Measurements from ENCODE around the gene ZC3H12A. TPM values are rescaled to one million over a fixed set of nuclear protein-coding genes. Genes with fewer than 3 reads are reported as not detected.

ZC3H12A gene
- total and polyA plus RNA-seq, 10 of the 15 experiments (the other 5 are each of a cell fraction or from before 2014, with no cell fraction given), result 0.35 to 30.2 (median 13.8) TPM

DNA sequence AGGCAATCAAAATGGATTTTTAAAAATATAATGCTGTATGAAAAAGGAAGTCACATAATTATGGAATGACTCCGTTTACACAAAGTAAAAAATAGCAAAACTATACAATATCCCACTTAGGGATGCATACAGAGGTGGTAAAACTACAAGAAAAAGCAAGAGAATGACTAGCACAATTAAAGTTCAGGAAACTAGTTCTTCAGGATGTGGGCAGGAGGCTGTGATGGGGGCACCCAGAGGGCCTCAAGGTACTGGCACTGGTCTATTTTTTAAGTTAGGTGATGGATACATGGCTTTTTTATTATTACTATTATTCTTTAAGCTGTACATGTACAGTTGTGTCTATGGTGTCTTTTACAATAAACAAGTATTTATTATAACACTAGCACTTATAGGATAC, 1.4 kb upstream of the ZC3H12A start:
- Histone ChIP-seq H3K4me1 (ENCODE audit: control insufficient read depth, insufficient read depth, low read length) (peaks cover 11% of the 10 kb centered on the region), H3K27me3 (replicated peaks in 1 of 2; ENCODE audit: control insufficient read depth in 2 of 2, insufficient read depth in 2 of 2, low read length in 1 of 2) (no peaks in the 10 kb centered on the region), H2AFZ (ENCODE audit: control insufficient read depth, low read depth, low read length) (no peak overlapping the region), H3K36me3 (ENCODE audit: control insufficient read depth in 2 of 2, insufficient read depth in 2 of 2, low read length in 1 of 2) (peaks cover 2 to 4% of the 10 kb centered on the region in 2 experiments; a peak in 3 of 4 replicates), H4K20me1 (ENCODE audit: control insufficient read depth, insufficient read depth) (no peaks in the 10 kb centered on the region), H3K27ac (ENCODE audit: control insufficient read depth, insufficient read depth) (no peak overlapping the region), H3K9ac (ENCODE audit: control insufficient read depth, insufficient read depth, low read length) (no peak overlapping the region), H3K79me2 (ENCODE audit: control insufficient read depth, insufficient read depth, low read length) (peaks cover 36% of the 10 kb centered on the region), H3K4me3 (no peak overlapping the region), H3K9me3 (replicated peaks; ENCODE audit: control insufficient read depth, insufficient read depth, low read length) (no peaks in the 10 kb centered on the region), H3K4me2 (ENCODE audit: control insufficient read depth, insufficient read depth) (no peak overlapping the region)
- DNase-seq (ENCODE audit: low read depth, low spot score) (no peak), FAIRE-seq (no peak), ATAC-seq (no peak)
- ChIA-PET SMC1A (ENCODE audit: uncharacterized antibody, unreplicated experiment) (interaction anchor here (3.6 kb wide), 1 partner anchor 14 kb away, joined by 23 read pairs; no protein-coding TSS in a partner anchor), RAD21 (ENCODE audit: unreplicated experiment) (interaction anchor here (10.4 kb wide), 1 partner anchor 13 kb away, joined by 82 read pairs; no protein-coding TSS in a partner anchor), CTCF (interaction anchor here (1.0 to 7.8 kb wide), 4 partner anchors 9 to 23 kb away, joined by 3 to 127 read pairs (median 4); no protein-coding TSS in a partner anchor), POLR2A (interaction anchor here (1.4 kb wide), 1 partner anchor 33 kb away, joined by 3 read pairs; no protein-coding TSS in a partner anchor)
- BruUV-seq (replicated peaks), result no TSS peak
- intact Hi-C loops (cut with micrococcal nuclease; ENCODE audit: unreplicated experiment) (loop anchor here (5.0 kb wide), 3 partner anchors 124 to 219 kb away; partner anchors contain the start of genes CDCA8 and GNL2), in situ Hi-C loops (cut with MboI) (no loop called here)
- WGBS (ENCODE audit: insufficient coverage, insufficient replicate concordance, low lambda C conversion rate, missing lambda C conversion rate), result 83% methylated on average over 1 of the region's 1 CpG
- TF ChIP-seq, protein P1, sequence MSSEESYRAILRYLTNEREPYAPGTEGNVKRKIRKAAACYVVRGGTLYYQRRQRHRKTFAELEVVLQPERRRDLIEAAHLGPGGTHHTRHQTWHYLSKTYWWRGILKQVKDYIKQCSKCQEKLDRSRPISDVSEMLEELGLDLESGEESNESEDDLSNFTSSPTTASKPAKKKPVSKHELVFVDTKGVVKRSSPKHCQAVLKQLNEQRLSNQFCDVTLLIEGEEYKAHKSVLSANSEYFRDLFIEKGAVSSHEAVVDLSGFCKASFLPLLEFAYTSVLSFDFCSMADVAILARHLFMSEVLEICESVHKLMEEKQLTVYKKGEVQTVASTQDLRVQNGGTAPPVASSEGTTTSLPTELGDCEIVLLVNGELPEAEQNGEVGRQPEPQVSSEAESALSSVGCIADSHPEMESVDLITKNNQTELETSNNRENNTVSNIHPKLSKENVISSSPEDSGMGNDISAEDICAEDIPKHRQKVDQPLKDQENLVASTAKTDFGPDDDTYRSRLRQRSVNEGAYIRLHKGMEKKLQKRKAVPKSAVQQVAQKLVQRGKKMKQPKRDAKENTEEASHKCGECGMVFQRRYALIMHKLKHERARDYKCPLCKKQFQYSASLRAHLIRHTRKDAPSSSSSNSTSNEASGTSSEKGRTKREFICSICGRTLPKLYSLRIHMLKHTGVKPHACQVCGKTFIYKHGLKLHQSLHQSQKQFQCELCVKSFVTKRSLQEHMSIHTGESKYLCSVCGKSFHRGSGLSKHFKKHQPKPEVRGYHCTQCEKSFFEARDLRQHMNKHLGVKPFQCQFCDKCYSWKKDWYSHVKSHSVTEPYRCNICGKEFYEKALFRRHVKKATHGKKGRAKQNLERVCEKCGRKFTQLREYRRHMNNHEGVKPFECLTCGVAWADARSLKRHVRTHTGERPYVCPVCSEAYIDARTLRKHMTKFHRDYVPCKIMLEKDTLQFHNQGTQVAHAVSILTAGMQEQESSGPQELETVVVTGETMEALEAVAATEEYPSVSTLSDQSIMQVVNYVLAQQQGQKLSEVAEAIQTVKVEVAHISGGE (CRISPR knock-in tag; IDR thresholded peaks at IDR 0.05), result no peak
- TF ChIP-seq JUNB (IDR thresholded peaks at IDR 0.05), result no peak
- no peak for TF ChIP-seq MAX (IDR thresholded peaks at IDR 0.05; ENCODE audit: low read depth, low read length)
- no peak for TF ChIP-seq CREM (IDR thresholded peaks at IDR 0.05; ENCODE audit: low read depth)
- TF ChIP-seq CBFB (IDR thresholded peaks at IDR 0.05; ENCODE audit: low read depth), result no peak
- TF ChIP-seq, protein P2, sequence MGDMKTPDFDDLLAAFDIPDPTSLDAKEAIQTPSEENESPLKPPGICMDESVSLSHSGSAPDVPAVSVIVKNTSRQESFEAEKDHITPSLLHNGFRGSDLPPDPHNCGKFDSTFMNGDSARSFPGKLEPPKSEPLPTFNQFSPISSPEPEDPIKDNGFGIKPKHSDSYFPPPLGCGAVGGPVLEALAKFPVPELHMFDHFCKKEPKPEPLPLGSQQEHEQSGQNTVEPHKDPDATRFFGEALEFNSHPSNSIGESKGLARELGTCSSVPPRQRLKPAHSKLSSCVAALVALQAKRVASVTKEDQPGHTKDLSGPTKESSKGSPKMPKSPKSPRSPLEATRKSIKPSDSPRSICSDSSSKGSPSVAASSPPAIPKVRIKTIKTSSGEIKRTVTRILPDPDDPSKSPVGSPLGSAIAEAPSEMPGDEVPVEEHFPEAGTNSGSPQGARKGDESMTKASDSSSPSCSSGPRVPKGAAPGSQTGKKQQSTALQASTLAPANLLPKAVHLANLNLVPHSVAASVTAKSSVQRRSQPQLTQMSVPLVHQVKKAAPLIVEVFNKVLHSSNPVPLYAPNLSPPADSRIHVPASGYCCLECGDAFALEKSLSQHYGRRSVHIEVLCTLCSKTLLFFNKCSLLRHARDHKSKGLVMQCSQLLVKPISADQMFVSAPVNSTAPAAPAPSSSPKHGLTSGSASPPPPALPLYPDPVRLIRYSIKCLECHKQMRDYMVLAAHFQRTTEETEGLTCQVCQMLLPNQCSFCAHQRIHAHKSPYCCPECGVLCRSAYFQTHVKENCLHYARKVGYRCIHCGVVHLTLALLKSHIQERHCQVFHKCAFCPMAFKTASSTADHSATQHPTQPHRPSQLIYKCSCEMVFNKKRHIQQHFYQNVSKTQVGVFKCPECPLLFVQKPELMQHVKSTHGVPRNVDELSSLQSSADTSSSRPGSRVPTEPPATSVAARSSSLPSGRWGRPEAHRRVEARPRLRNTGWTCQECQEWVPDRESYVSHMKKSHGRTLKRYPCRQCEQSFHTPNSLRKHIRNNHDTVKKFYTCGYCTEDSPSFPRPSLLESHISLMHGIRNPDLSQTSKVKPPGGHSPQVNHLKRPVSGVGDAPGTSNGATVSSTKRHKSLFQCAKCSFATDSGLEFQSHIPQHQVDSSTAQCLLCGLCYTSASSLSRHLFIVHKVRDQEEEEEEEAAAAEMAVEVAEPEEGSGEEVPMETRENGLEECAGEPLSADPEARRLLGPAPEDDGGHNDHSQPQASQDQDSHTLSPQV (IDR thresholded peaks at IDR 0.05), result no peak
- TF ChIP-seq WRNIP1 (IDR thresholded peaks at IDR 0.05; ENCODE audit: borderline replicate concordance, low read depth, low read length), result no peak
- TF ChIP-seq STAT1 (conservative IDR thresholded peaks at IDR 0.05), result no peak
- TF ChIP-seq, protein P3, sequence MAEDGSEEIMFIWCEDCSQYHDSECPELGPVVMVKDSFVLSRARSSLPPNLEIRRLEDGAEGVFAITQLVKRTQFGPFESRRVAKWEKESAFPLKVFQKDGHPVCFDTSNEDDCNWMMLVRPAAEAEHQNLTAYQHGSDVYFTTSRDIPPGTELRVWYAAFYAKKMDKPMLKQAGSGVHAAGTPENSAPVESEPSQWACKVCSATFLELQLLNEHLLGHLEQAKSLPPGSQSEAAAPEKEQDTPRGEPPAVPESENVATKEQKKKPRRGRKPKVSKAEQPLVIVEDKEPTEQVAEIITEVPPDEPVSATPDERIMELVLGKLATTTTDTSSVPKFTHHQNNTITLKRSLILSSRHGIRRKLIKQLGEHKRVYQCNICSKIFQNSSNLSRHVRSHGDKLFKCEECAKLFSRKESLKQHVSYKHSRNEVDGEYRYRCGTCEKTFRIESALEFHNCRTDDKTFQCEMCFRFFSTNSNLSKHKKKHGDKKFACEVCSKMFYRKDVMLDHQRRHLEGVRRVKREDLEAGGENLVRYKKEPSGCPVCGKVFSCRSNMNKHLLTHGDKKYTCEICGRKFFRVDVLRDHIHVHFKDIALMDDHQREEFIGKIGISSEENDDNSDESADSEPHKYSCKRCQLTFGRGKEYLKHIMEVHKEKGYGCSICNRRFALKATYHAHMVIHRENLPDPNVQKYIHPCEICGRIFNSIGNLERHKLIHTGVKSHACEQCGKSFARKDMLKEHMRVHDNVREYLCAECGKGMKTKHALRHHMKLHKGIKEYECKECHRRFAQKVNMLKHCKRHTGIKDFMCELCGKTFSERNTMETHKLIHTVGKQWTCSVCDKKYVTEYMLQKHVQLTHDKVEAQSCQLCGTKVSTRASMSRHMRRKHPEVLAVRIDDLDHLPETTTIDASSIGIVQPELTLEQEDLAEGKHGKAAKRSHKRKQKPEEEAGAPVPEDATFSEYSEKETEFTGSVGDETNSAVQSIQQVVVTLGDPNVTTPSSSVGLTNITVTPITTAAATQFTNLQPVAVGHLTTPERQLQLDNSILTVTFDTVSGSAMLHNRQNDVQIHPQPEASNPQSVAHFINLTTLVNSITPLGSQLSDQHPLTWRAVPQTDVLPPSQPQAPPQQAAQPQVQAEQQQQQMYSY (CRISPR knock-in tag; IDR thresholded peaks at IDR 0.05), result no peak
- TF ChIP-seq POLR2A (IDR thresholded peaks at IDR 0.05; ENCODE audit: low read depth, low read length), result no peak
- no peak for TF ChIP-seq ZNF207 (IDR thresholded peaks at IDR 0.05; ENCODE audit: borderline replicate concordance)

All from GM12878 (cell line).